IgD-negative memory B cell (primary cell): ENCODE data around the gene LRTM2. TPM values are rescaled to one million over a fixed set of nuclear protein-coding genes. Genes with fewer than 3 reads are reported as not detected.

Experiments
- H3K27ac Mint-ChIP-seq, 3 donors: one replicate each; pipeline ENCODE4 v1.8.0; 2020 to 2022; ENCODE audit warnings: mild to moderate bottlenecking in 3 of 3, mixed read lengths in 3 of 3, moderate library complexity in 1 of 3
- H3K27me3 Mint-ChIP-seq: one replicate; pipeline ENCODE4 v1.8.0; 2021; ENCODE audit warnings: mixed read lengths
- H3K36me3 Mint-ChIP-seq: one replicate; pipeline ENCODE4 v1.8.0; 2020; ENCODE audit warnings: mild to moderate bottlenecking, mixed read lengths
- H3K4me1 Mint-ChIP-seq, 3 donors: one replicate each; pipeline ENCODE4 v1.8.0; 2020 to 2022; ENCODE audit warnings: mixed read lengths in 3 of 3, mild to moderate bottlenecking in 1 of 3
- H3K4me3 Mint-ChIP-seq, 4 donors: one replicate each; pipeline ENCODE4 v1.8.0; 2020 to 2022; ENCODE audit warnings: mild to moderate bottlenecking in 4 of 4, mixed read lengths in 4 of 4, moderate library complexity in 3 of 4
- H3K9me3 Mint-ChIP-seq, 3 donors: one replicate each; pipeline ENCODE4 v1.8.0; 2020 to 2021; ENCODE audit warnings: mixed read lengths in 3 of 3, mild to moderate bottlenecking in 1 of 3
- polyA plus RNA-seq: library from polyadenylated mRNA; unstranded; fragments of 300-500 nt; fragmentation: Illumina TruSeq; gene quantifications from one replicate; pipeline ENCODE4 v1.2.3, GENCODE V29; 2021

LRTM2 gene
- polyA plus RNA-seq, 1 donor from 2014 or later, result not detected

DNA sequence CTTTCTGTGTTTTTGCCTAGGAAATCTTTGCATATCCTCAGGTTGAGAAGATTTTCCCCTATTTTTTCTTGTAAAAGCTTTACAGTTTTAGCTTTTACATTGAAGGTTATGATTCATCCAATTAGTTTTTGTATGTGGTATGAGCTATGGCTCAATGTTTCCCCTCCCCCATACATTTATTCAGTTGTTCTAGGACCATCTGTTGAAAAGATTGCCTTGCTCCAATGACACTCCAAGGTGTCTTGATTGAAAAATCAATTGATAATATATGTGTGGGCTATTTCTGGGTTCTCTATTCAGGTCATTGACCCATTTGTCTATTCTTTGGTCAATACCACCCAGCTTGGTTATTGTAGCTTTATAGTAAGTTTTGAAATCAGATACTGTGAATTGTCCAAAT is 42.6 kb downstream of the LRTM2 start:
- peaks cover 0 to 5% (median 3%) of the 10 kb centered on the region in 3 donors for H3K9me3 Mint-ChIP-seq
- no peaks in the 10 kb centered on the region for H3K36me3 Mint-ChIP-seq
- H3K27me3 Mint-ChIP-seq, result peaks cover 14% of the 10 kb centered on the region
- H3K4me1 Mint-ChIP-seq, result no peaks in the 10 kb centered on the region
- no peak overlapping the region for H3K27ac Mint-ChIP-seq
- no peak overlapping the region for H3K4me3 Mint-ChIP-seq

- H3K36me3 Mint-ChIP-seq, result no peaks in the 10 kb centered on the region
- peaks cover 0 to 8% (median 3%) of the 10 kb centered on the region in 3 donors for H3K9me3 Mint-ChIP-seq
- H3K4me3 Mint-ChIP-seq, result no peak overlapping the region
- H3K4me1 Mint-ChIP-seq, result no peaks in the 10 kb centered on the region
- no peak overlapping the region for H3K27ac Mint-ChIP-seq
- H3K27me3 Mint-ChIP-seq, result peaks cover 16% of the 10 kb centered on the region
Measured at GRCh38 chr12:1863823-1864222, 43.5 kb downstream of the LRTM2 start.

GRCh38 chr12:1864456-1864855 is 44.1 kb downstream of the LRTM2 start:
- H3K27ac Mint-ChIP-seq, result no peak overlapping the region
- no peak overlapping the region for H3K4me3 Mint-ChIP-seq
- no peaks in the 10 kb centered on the region for H3K36me3 Mint-ChIP-seq
- H3K4me1 Mint-ChIP-seq, result no peaks in the 10 kb centered on the region
- H3K27me3 Mint-ChIP-seq, result peaks cover 16% of the 10 kb centered on the region
- H3K9me3 Mint-ChIP-seq, result peaks cover 0 to 10% (median 3%) of the 10 kb centered on the region in 3 donors

GRCh38 chr12:1864867-1865266 is 44.5 kb downstream of the LRTM2 start:
- H3K4me3 Mint-ChIP-seq, result no peak overlapping the region
- peaks cover 0 to 14% (median 3%) of the 10 kb centered on the region in 3 donors for H3K9me3 Mint-ChIP-seq
- no peak overlapping the region for H3K27ac Mint-ChIP-seq
- no peaks in the 10 kb centered on the region for H3K4me1 Mint-ChIP-seq
- no peaks in the 10 kb centered on the region for H3K36me3 Mint-ChIP-seq
- peaks cover 16% of the 10 kb centered on the region for H3K27me3 Mint-ChIP-seq

GRCh38 chr12:1865284-1865866 is 45.0 kb downstream of the LRTM2 start:
- H3K27ac Mint-ChIP-seq, result no peak overlapping the region
- no peak overlapping the region for H3K4me3 Mint-ChIP-seq
- H3K4me1 Mint-ChIP-seq, result no peaks in the 10 kb centered on the region
- H3K27me3 Mint-ChIP-seq, result peaks cover 16% of the 10 kb centered on the region
- peaks cover 0 to 14% (median 3%) of the 10 kb centered on the region in 3 donors for H3K9me3 Mint-ChIP-seq
- no peaks in the 10 kb centered on the region for H3K36me3 Mint-ChIP-seq

- no peaks in the 10 kb centered on the region for H3K36me3 Mint-ChIP-seq
- no peak overlapping the region for H3K4me3 Mint-ChIP-seq
- no peaks in the 10 kb centered on the region for H3K4me1 Mint-ChIP-seq
- H3K27me3 Mint-ChIP-seq, result peaks cover 12% of the 10 kb centered on the region
- H3K9me3 Mint-ChIP-seq, result peaks cover 0 to 14% (median 3%) of the 10 kb centered on the region in 3 donors
- no peak overlapping the region for H3K27ac Mint-ChIP-seq
Measured at GRCh38 chr12:1869145-1869544, 48.8 kb downstream of the LRTM2 start.

GRCh38 chr12:1870086-1870485 is 49.7 kb downstream of the LRTM2 start:
- H3K4me3 Mint-ChIP-seq, result no peak overlapping the region
- peaks cover 12% of the 10 kb centered on the region for H3K27me3 Mint-ChIP-seq
- H3K36me3 Mint-ChIP-seq, result no peaks in the 10 kb centered on the region
- H3K27ac Mint-ChIP-seq, result no peak overlapping the region
- peaks cover 0 to 14% (median 3%) of the 10 kb centered on the region in 3 donors for H3K9me3 Mint-ChIP-seq
- no peaks in the 10 kb centered on the region for H3K4me1 Mint-ChIP-seq

DNA sequence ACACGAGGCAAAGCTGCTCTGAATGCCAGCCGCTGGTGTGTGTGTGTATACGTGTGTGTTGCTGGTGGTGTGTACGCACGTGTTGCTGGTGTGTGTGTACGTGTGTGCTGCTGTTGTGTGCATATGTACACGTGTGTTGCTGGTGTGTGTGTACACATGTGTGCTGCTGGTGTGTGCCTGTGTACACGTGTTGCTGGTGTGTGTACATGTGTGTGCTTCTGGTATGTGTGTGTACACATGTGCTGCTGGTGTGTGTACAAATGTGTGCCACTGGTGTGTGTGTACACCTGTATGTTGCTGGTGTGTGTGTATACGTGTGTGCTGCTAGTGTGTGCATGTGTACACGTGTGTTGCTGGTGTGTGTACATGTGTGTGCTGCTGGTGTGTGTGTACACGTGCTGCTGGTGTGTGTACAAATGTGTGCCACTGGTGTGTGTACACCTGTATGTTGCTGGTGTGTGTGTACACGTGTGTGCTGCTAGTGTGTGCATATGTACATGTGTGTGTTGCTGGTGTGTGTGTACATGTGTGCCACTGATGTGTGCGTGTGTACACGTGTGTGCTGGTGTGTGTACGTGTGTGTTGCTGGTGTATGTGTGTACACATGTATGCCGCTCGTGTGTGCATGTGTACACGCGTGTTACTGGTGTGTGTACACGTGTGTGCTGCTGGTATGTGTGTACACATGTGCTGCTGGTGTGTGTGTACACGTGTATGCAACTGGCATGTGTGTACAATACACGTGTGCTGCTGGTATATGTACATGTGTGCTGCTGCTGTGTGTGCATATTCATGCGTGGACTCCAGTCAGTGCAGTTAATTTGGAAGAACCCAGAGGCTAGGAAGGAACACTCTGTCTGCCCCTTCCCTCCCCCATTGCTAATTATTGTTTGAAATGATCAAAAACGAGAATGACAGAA is 50.9 kb downstream of the LRTM2 start:
- H3K36me3 Mint-ChIP-seq, result no peaks in the 10 kb centered on the region
- H3K9me3 Mint-ChIP-seq, result peaks cover 0 to 14% (median 0%) of the 10 kb centered on the region in 3 donors
- no peaks in the 10 kb centered on the region for H3K4me1 Mint-ChIP-seq
- peaks cover 12% of the 10 kb centered on the region for H3K27me3 Mint-ChIP-seq
- peak overlapping the region in 1 of 4 donors; percentile 33 for H3K4me3 Mint-ChIP-seq
- no peak overlapping the region for H3K27ac Mint-ChIP-seq

DNA sequence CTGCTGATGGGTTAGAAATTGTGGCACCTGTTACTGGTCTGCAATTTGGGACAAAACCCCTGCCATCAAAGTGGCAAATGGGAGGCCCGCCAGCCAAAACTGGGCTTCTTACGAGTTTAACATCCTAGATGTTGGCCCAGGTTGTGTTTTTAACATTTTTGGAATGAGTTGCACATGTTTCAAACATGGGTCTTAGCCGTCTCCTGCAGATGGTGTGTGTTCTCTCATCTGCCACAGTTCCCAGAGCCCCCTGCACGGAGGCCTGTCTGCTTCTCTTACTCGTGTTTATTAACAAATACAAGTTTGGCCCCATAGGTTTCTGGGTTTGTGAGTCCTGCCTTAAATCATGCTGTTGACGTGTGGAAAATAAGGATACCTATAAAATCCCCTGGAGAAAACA is 51.6 kb downstream of the LRTM2 start:
- no peak overlapping the region for H3K4me3 Mint-ChIP-seq
- peaks cover 11% of the 10 kb centered on the region for H3K27me3 Mint-ChIP-seq
- H3K36me3 Mint-ChIP-seq, result no peaks in the 10 kb centered on the region
- no peaks in the 10 kb centered on the region for H3K4me1 Mint-ChIP-seq
- H3K27ac Mint-ChIP-seq, result no peak overlapping the region
- H3K9me3 Mint-ChIP-seq, result peaks cover 0 to 14% (median 0%) of the 10 kb centered on the region in 3 donors

DNA sequence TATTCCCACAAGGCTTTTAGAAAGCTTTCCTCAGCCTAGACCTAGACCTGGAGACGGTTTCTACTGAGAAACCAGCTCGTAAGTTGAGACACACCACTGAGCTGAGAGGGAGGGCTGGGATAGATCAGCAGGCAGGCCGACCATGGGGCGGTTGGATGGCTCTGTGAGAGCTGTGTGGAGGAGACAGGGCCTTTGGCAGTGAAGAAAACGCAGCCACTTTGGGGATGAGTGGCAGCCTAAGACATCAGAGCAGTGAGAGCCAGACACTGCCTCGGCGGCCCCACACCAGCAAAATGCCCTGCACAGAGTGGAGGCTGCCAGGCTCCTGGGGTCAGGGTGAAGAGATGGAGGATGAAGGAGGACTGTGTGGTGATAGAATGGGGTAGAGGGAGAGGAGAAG is 52.1 kb downstream of the LRTM2 start:
- Mint-ChIP-seq H3K4me1 (no peaks in the 10 kb centered on the region), H3K4me3 (no peak overlapping the region), H3K27ac (no peak overlapping the region)

GRCh38 chr12:1873531-1874510 is 53.5 kb downstream of the LRTM2 start:
- no peaks in the 10 kb centered on the region for H3K4me1 Mint-ChIP-seq
- peaks cover 0 to 6% (median 0%) of the 10 kb centered on the region in 3 donors for H3K9me3 Mint-ChIP-seq
- no peak overlapping the region for H3K27ac Mint-ChIP-seq
- no peak overlapping the region for H3K4me3 Mint-ChIP-seq
- no peaks in the 10 kb centered on the region for H3K36me3 Mint-ChIP-seq
- no peaks in the 10 kb centered on the region for H3K27me3 Mint-ChIP-seq

More for the DNA sequence above, 52.1 kb downstream of the LRTM2 start:
- Mint-ChIP-seq H3K36me3 (no peaks in the 10 kb centered on the region), H3K9me3 (peaks cover 0 to 14% (median 0%) of the 10 kb centered on the region in 3 donors), H3K27me3 (peaks cover 6% of the 10 kb centered on the region)

- H3K4me1 Mint-ChIP-seq, result no peaks in the 10 kb centered on the region
Measured at GRCh38 chr12:1875608-1876007, 55.2 kb downstream of the LRTM2 start.

GRCh38 chr12:1876086-1876485 is 55.7 kb downstream of the LRTM2 start:
- H3K36me3 Mint-ChIP-seq, result no peaks in the 10 kb centered on the region
- H3K27me3 Mint-ChIP-seq, result no peaks in the 10 kb centered on the region
- H3K4me3 Mint-ChIP-seq, result no peak overlapping the region
- H3K4me1 Mint-ChIP-seq, result no peaks in the 10 kb centered on the region
- H3K27ac Mint-ChIP-seq, result no peak overlapping the region
- no peaks in the 10 kb centered on the region for H3K9me3 Mint-ChIP-seq

More at GRCh38 chr12:1875608-1876007, 55.2 kb downstream of the LRTM2 start:
- H3K27me3 Mint-ChIP-seq, result no peaks in the 10 kb centered on the region
- H3K27ac Mint-ChIP-seq, result no peak overlapping the region
- H3K4me3 Mint-ChIP-seq, result no peak overlapping the region
- no peaks in the 10 kb centered on the region for H3K9me3 Mint-ChIP-seq
- H3K36me3 Mint-ChIP-seq, result no peaks in the 10 kb centered on the region

DNA sequence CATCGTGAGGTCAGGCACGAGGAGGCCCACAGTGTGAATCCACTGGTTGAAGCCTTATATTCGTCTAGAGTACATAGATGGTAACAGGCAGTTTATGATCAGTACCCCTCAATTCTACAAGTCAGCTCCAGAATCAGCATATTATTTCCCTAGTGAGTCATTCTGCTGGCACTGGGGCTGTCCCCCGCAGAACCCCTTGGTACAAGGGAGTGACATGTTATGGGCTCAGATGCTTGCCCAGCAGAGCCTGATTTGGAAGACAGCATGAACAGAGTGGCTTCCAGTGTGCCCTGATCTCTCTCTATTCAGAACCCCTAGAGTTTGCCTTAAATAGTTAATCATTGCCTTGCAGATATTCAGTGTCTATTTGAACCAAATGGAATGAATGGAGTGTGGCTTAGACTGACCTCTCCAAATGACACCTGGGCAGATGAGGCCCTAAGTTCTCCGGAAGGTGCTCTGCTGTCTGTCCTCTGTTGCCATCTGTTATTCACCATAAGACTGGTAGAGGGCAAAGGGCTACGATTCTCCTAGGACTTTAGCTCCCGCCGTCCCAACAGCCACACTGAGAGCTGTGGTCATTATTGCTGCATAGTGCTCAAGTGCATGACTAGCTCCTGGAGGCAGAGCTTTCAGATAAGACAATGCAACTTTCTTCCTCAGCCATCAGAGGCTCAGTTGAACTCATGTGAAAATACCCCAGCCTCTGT is 57.0 kb downstream of the LRTM2 start:
- no peaks in the 10 kb centered on the region for H3K9me3 Mint-ChIP-seq
- no peaks in the 10 kb centered on the region for H3K27me3 Mint-ChIP-seq

More for the DNA sequence above, 57.0 kb downstream of the LRTM2 start:
- no peak overlapping the region for H3K4me3 Mint-ChIP-seq
- no peak overlapping the region for H3K27ac Mint-ChIP-seq
- no peaks in the 10 kb centered on the region for H3K36me3 Mint-ChIP-seq
- no peaks in the 10 kb centered on the region for H3K4me1 Mint-ChIP-seq
